GM18909 (cell line): ENCODE measurements around the gene GNAI2.
"Not testable (repeated sequence)": the region's sequence is repeated elsewhere in the genome, so short reads cannot be mapped to it uniquely, and the experiment has no call there.

ENCODE experiments used
- ATAC-seq: cut with Tn5 transposase; IDR thresholded peaks from one replicate; pipeline ENCODE4 v1.9.1; 2021; ENCODE audit warnings: mild to moderate bottlenecking; ENCODE audit not compliant: unreplicated experiment, poor library complexity

GNAI2 gene

GRCh38 chr3:50242381-50242770, 6.4 kb downstream of the GNAI2 start:
- no peak for ATAC-seq

GRCh38 chr3:50242851-50243542, 7.0 kb downstream of the GNAI2 start:
- ATAC-seq = no peak

GRCh38 chr3:50243543-50243895, 7.5 kb downstream of the GNAI2 start:
- ATAC-seq = no peak

- not testable (repeated sequence) for ATAC-seq
Measured at GRCh38 chr3:50244813-50245212, 8.8 kb downstream of the GNAI2 start.

GRCh38 chr3:50245251-50245745, 9.3 kb downstream of the GNAI2 start:
- no peak for ATAC-seq

DNA sequence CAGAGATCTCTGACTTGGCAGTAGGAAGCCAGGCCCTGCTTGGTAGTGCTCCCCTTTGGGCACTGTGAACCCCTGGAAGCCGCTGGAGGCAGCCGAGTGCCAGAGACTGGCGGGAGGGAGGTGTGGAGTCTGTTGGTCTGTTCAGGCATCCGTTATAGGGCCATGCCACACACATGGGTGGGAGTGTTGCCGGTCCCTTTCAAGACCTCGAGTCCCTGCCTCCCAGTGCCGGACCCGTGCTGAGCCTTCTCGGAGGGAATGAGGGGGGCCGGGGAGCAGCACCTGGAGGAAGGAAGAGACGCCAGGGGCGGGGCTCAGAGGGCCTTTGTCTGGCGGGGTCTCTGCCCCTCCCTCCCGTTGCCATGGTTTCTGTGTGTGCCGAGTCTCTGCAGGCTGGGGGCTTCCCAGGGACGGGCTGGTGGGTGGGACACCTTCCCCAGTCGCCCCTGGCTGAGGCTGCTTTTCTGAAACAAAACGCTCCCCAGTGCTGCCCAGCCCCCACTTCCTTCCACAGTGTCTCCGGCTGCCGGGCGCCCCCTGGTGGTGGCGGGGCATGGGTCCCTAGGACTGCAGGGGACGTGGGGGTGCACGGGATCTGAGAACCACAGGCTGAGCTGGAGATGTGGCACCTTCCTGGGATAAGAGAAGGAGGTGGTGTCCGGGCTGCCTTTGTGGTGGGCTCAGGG, 10.0 kb downstream of the GNAI2 start:
- ATAC-seq = peak; percentile 66

DNA sequence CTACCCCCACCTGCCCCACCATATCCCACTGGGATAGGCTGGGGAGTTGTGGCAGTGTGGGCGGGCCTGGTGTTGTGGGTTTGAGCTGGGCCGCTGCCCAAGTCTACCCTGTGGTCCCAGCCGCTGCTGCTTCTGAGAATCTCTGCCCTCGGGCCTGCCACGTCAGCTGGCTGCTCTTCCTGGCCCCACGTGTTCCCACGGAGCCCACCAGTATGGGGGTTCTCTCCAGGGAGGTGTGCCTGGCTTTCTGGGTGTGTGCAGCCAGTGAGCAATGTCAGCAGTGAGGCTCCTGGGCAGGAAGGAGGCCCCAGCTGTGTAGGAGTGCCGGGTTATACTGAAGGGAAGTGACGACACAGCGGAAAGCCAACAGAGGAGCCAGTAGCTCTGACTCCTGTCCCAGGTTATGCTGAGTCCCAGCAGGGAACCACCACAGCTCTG, 10.5 kb downstream of the GNAI2 start:
- peak; percentile 52 for ATAC-seq

DNA sequence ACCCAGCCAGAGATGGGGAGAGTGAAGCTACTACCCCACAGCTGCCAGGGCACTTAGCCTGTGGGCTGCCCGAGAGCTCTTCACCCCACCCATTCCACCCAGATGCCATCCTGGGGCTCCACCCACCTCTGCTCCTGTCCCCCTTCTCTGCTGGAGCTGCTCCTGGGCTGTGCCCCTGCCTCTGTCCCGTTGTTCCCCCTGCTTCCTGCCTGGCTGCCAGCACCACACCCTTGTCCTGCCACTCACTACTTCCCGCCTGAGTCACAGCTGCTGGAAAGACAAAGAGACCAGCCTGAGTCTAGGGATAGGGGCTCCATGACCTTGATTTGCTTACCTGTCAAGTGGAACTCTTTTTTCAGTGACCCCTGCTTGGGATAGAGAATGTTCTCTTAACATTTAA, 12.4 kb downstream of the GNAI2 start:
- ATAC-seq = no peak

DNA sequence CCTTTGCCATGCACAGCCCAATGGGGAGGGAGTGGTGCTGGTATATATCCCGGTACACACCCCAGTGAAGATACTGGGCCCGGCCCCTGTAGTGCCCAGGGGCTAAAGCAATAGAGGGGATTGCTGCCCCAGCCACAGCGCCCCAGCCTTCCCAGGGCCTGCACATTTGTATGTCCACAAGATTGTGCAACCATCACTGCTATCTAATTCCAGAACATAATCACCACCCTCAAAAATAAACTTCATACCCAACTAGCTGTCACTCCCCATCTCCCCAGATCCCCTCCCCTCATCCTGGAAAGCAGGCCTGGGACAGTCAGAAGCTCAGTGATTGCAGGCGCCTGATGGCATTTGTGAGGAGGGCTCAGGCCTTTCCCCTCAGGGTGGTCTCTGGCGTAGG, 13.5 kb downstream of the GNAI2 start:
- ATAC-seq = no peak

- no peak for ATAC-seq
Measured at GRCh38 chr3:50250514-50250913, 14.5 kb downstream of the GNAI2 start.

DNA sequence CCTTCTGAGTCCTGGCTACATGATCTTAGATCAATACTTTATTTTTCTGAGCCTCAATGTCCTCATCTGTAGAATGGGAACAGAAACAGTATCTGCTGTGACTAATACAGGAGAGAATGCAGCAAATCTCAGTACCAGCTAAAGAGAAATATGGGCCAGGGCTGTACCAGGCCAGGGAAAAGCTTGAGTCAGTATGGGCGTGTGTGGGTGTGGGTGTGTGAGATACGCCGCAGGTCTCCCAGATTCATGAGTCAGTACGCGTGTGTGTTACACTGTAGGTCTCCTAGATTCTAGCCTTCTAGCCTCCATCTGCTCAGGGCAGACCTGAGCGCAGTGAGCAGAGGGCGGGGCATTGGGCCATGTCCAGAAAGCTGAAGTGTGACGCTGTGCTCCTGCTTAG, 15.2 kb downstream of the GNAI2 start:
- no peak for ATAC-seq

DNA sequence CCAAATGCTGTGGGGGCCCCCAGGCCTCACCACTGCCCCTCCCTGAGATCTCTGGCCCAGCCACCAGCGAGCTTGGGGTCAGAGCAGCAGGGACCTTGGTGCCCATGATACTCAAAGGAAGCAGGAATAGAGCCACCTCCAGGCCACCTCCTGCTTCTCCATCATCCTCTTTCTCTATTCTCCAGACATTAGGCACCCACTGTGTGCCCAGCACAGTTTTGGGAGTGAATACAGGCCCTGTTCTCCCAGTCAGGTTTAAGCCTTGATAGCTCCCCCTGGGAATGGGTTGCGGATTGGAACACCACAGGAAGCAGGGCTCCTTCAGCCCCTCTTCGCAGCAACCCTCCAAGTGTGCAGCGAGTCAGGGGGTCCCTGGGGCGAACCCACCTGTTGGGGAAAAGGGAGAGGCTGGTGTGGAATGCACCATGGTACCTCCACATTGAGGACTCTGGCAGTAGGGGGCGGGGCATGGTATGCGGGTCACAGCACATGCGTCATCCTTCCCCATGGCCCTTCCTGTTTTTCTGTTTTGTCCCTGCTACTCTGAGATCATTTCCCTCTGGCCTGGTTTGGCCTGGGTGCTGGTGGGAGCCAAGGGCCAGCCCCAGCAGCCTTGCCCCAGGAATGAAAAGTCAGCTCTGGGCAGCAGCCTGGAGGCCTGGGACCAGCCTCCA, 18.7 kb downstream of the GNAI2 start:
- no peak for ATAC-seq

GRCh38 chr3:50255251-50255615, 19.2 kb downstream of the GNAI2 start:
- ATAC-seq = no peak

GRCh38 chr3:50256978-50257890, 21.2 kb downstream of the GNAI2 start:
- no peak for ATAC-seq

- no peak for ATAC-seq
Measured at GRCh38 chr3:50258029-50258680, 22.2 kb downstream of the GNAI2 start.

DNA sequence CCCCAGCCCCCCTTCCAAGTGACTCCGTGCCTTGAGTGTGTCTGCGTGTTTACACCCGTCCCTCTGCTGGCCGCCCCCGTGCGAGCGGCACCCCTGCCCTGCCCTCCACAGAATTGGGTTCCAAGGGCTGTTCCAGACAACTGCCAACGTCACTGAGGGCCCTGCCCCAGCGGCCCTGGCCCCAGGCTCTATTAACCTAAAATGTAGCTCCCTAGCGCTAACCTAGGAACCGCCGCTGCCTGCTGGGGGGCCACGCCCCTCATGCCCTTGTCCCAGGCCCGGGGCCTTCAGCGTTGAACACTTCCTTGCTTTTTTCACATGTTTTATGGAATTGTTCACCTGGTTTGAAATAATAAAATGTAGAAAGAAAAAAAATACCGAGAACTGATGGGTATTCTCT, 23.0 kb downstream of the GNAI2 start:
- no peak for ATAC-seq

GRCh38 chr3:50259432-50260026, 23.5 kb downstream of the GNAI2 start:
- peak; percentile 26 for ATAC-seq

GRCh38 chr3:50260027-50260941, 24.3 kb downstream of the GNAI2 start:
- ATAC-seq = peak; percentile 91
